HEK293T (cell line): ENCODE measurements around the gene SLC12A8.

Experiments used
- CTCF ChIA-PET: fragments of 350-600 bp; formaldehyde crosslinking; extraction: SDS; loops from one replicate; lab custom pipeline; 2021; ENCODE audit warnings: antibody characterized with exemption, inconsistent platforms; lab: Yijun Ruan, JAX
- POLR2A ChIA-PET: fragments of 350-600 bp; formaldehyde crosslinking; extraction: SDS; loops from one replicate; lab custom pipeline; 2020; ENCODE audit warnings: antibody characterized with exemption, inconsistent platforms; lab: Yijun Ruan, JAX
- DNase-seq: peaks from one replicate; pipeline ENCODE4 v3.0.0; 2012; ENCODE audit warnings: mixed read lengths; ENCODE audit errors: extremely low spot score
- ARNT ChIP-seq: fragments of 450-650 bp; IDR thresholded peaks from 2 replicates; pipeline ENCODE4 v1.6.1; 2017; ENCODE audit warnings: mild to moderate bottlenecking
- BHLHE40 ChIP-seq: fragments of 450-650 bp; IDR thresholded peaks from 2 replicates; pipeline ENCODE4 v1.6.1; 2016; ENCODE audit warnings: mild to moderate bottlenecking, moderate library complexity, borderline replicate concordance
- CTBP1 ChIP-seq: fragments of 450-650 bp; IDR thresholded peaks from 2 replicates; pipeline ENCODE4 v1.6.1; 2016; ENCODE audit warnings: borderline replicate concordance
- ELF4 ChIP-seq: fragments of 450-650 bp; IDR thresholded peaks from 2 replicates; pipeline ENCODE4 v1.6.1; 2017; ENCODE audit warnings: antibody characterized with exemption
- FOXA1 ChIP-seq: fragments of 450-650 bp; IDR thresholded peaks from 2 replicates; pipeline ENCODE4 v1.6.1; 2016; ENCODE audit warnings: mild to moderate bottlenecking
- FOXK2 ChIP-seq: fragments of 450-650 bp; IDR thresholded peaks from 2 replicates; pipeline ENCODE4 v1.6.1; 2016; ENCODE audit warnings: mild to moderate bottlenecking
- FOXM1 ChIP-seq: fragments of 450-650 bp; IDR thresholded peaks from 2 replicates; pipeline ENCODE4 v1.6.1; 2017; ENCODE audit warnings: mild to moderate bottlenecking, borderline replicate concordance
- HDGF ChIP-seq: fragments of 450-650 bp; IDR thresholded peaks from 2 replicates; pipeline ENCODE4 v1.6.1; 2017; ENCODE audit warnings: antibody characterized with exemption, borderline replicate concordance
- L3MBTL2 ChIP-seq: fragments of 450-650 bp; conservative IDR thresholded peaks from 2 replicates; pipeline ENCODE4 v1.6.1; 2016; ENCODE audit warnings: mild to moderate bottlenecking
- LEF1 ChIP-seq: fragments of 450-650 bp; IDR thresholded peaks from 2 replicates; pipeline ENCODE4 v1.6.1; 2017; ENCODE audit warnings: mild to moderate bottlenecking, borderline replicate concordance
- NFRKB ChIP-seq: fragments of 450-650 bp; IDR thresholded peaks from 2 replicates; pipeline ENCODE4 v1.6.1; 2016; ENCODE audit warnings: mild to moderate bottlenecking, moderate library complexity
- SP1 ChIP-seq: fragments of 450-650 bp; IDR thresholded peaks from 2 replicates; pipeline ENCODE4 v1.6.1; 2017
- SUZ12 ChIP-seq: fragments of 450-650 bp; IDR thresholded peaks from 2 replicates; pipeline ENCODE4 v1.6.1; 2016; ENCODE audit warnings: mild to moderate bottlenecking
- TARDBP ChIP-seq: fragments of 450-650 bp; IDR thresholded peaks from 2 replicates; pipeline ENCODE4 v1.6.1; 2016
- ZNF384 ChIP-seq: fragments of 450-650 bp; IDR thresholded peaks from 2 replicates; pipeline ENCODE4 v1.6.1; 2016
- TF ChIP-seq, protein P1 (sequence below): fragments of 450-650 bp; IDR thresholded peaks from 2 replicates; pipeline ENCODE4 v1.6.1; 2016

Gene SLC12A8

DNA sequence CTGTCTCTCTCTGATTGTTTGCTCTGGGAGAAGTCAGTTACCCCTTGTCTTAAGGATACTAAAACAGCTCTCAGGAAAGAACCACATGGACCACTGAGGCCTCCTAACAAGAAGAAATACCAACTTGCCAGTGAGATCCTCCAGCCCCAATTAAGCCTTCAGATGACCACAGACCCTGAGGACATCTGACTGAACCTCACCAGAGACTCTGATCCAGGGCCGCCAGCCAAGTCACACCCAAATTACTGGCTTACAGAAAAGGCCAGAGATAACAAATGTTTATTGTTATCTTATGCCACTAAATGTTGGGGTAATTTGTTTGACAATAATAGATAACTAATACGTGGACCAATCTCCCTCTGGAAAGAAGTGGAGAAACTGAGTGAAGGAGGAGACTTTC lies 40.2 kb downstream of the SLC12A8 start:
- no peak for TF ChIP-seq TARDBP
- TF ChIP-seq SUZ12 = no peak
- no peak for TF ChIP-seq SP1
- no peak for TF ChIP-seq LEF1
- TF ChIP-seq ARNT = no peak
- TF ChIP-seq NFRKB = no peak
- no peak for TF ChIP-seq FOXK2
- no peak for TF ChIP-seq ELF4
- TF ChIP-seq, protein P1, sequence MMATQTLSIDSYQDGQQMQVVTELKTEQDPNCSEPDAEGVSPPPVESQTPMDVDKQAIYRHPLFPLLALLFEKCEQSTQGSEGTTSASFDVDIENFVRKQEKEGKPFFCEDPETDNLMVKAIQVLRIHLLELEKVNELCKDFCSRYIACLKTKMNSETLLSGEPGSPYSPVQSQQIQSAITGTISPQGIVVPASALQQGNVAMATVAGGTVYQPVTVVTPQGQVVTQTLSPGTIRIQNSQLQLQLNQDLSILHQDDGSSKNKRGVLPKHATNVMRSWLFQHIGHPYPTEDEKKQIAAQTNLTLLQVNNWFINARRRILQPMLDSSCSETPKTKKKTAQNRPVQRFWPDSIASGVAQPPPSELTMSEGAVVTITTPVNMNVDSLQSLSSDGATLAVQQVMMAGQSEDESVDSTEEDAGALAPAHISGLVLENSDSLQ = no peak
- TF ChIP-seq FOXA1 = no peak
- no peak for TF ChIP-seq BHLHE40
- no peak for TF ChIP-seq ZNF384
- POLR2A ChIA-PET = no interaction called here
- DNase-seq = no peak
- CTCF ChIA-PET = no interaction called here

DNA sequence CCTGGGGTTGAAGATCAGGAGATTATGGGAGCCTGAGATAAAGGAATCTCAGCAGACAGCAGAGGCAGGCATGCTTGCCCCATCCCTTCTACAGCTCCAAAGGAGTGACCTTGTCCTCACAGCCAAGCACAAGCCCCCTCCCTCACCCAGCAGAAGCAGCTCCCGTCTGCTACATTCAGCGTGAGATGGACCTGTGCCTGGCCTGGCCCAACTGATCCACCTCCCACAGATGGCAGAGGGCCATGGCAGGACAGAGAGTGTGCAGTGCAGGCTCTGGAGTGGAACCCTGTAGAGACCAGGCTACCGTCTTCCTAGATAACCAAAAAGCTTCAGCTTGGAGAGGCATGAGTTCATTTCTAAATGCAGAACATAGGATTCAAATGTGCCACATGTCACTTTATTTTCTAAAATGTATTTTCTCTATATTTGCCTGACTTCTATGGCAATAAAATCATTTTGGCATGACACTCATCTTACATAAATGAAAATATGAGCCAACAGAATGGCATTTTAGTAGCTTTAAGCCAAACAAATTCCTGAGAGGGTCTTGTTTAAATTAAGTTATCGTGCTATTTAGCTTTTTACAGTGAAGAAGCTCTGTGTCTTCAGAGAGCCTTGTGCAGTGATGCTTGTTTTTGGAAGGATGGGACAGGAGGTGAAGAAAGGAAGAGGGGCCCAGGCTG lies 43.7 kb downstream of the SLC12A8 start:
- POLR2A ChIA-PET = no interaction called here
- TF ChIP-seq ZNF384 (no peak), FOXM1 (no peak), CTBP1 (no peak), SP1 (no peak), ARNT (no peak), BHLHE40 (no peak), NFRKB (no peak), TARDBP (no peak), FOXA1 (no peak), HDGF (no peak), FOXK2 (no peak), LEF1 (no peak), L3MBTL2 (no peak)
- TF ChIP-seq, protein P1 = no peak
- CTCF ChIA-PET = interaction anchor here (1.2 kb wide), 1 partner anchor 218 kb away, joined by 3 read pairs; no protein-coding TSS in a partner anchor
- DNase-seq = no peak

DNA sequence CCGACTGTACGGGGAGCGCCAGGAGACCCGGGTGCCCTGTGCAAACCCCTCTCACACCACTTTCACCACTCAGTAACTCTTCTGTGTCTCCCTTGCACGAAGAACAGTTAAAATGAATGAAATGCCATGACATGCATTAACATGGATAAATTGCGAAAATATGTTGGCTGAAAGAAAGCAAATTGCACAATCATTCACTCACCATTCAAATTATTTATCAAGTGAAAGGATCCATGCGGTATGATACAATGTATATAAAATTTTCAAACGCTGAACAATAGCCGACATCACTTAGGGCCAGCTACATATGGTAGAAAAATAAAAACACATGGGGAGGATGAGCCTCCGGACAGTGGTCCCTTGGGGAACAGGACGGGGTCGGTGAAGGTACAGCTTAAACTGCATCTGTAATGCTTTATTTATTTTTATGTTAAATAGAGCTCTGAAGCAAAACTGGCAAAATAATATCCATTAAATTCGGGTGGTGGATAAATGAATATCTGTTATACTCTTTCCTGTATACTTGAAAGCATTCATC lies 45.9 kb downstream of the SLC12A8 start:
- ChIA-PET POLR2A (no interaction called here), CTCF (interaction anchor here (0.7 kb wide), 1 partner anchor 36 kb away, joined by 8 read pairs; no protein-coding TSS in a partner anchor)
- TF ChIP-seq NFRKB (no peak), L3MBTL2 (no peak), ZNF384 (no peak), BHLHE40 (no peak), HDGF (no peak), SP1 (no peak), ARNT (no peak), FOXK2 (no peak), LEF1 (no peak), FOXA1 (no peak), CTBP1 (no peak), FOXM1 (no peak)
- TF ChIP-seq, protein P1 = no peak
- no peak for DNase-seq

DNA sequence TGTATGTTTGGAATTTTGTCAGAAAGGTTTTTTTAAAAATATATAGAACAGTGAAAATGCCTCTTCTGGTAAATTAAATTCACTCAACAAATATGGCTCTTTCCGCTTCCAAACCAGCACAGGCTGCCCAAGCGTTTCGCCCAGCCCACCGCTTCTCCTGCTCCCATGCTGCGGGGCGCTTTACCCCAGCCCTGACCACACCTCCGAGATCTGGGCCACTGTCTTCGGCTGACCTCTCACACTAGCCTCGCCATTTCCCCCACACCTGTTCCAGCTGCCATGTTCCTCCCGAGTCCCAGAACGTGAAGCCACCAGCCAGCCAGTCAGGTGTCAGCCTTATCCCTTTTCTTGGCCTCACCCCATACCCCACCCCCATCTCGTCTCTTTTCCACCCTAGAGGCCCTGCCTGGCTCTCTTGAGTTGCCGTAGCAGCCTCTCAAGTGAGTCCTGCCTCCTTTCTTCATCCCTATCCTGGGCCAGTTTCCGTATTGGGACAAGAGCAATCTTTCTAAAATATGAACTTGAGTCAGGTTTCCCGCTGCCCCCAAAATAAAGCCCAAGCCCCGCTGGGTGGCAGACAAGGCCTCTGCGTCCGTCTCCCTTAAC lies 46.5 kb downstream of the SLC12A8 start:
- ChIA-PET POLR2A (no interaction called here), CTCF (no interaction called here)
- no peak for TF ChIP-seq BHLHE40
- no peak for TF ChIP-seq ARNT
- TF ChIP-seq SP1 = no peak
- TF ChIP-seq FOXK2 = no peak
- TF ChIP-seq LEF1 = no peak
- TF ChIP-seq, protein P1 = no peak
- TF ChIP-seq HDGF = no peak
- TF ChIP-seq ZNF384 = no peak
- no peak for TF ChIP-seq CTBP1
- TF ChIP-seq TARDBP = no peak
- no peak for TF ChIP-seq FOXA1
- no peak for TF ChIP-seq FOXM1
- no peak for DNase-seq

DNA sequence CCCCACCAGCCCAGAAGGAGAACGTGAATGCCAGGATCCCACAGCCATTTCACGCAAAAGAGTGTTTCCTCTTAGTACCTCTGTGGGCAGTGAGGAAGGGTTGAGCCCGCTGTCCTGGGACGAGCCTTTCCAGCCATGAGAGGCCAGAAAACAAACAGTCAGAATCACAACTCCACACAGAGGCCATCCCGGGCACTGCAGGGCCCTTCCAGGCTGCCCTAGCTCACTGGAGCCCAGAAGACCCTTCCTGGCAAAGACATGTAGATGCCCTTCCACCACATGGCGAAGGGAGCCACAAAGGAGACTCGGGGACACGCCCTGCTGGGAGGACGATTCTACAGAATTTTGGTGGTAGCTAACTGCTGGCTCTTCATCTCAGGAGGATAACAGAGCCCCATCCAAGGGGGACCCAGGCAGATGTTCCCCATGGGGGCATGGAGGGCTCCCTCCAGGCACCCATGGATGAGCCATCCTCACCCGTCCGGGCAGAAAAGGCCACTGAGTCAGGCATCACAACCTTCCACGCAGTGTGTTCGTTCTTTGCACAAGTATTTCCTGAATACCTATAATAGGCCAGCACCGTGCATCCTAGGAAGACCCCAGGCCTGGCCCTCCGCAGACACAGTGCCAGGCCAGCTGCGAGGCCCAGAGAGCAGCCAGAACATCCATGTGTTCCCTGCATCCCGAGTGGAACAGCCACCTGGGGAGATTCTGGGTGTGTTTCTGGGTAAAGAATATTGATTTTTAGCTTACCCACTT lies 47.2 kb downstream of the SLC12A8 start:
- ChIA-PET POLR2A (no interaction called here), CTCF (no interaction called here)
- no peak for TF ChIP-seq FOXA1
- no peak for TF ChIP-seq HDGF
- TF ChIP-seq ARNT = no peak
- TF ChIP-seq, protein P1 = no peak
- DNase-seq = peak; percentile 32
